Endothelial cell of umbilical vein (primary cell): ENCODE data around the gene VRK2. TPM values are rescaled to one million over a fixed set of nuclear protein-coding genes. Genes with fewer than 3 reads are reported as not detected.

Source experiments
- BruUV-seq: library from RNA; stranded (reverse); fragments of 400-500 nt; replicated peaks from 2 replicates; lab custom pipeline; 2021; lab: Mats Ljungman, UMichigan
- CTCF ChIA-PET: fragments of 300-600, 350-600 bp; sonication (Branson Sonifier 250); formaldehyde crosslinking; loops from one replicate; lab custom pipeline; 2021; ENCODE audit warnings: antibody characterized with exemption, inconsistent platforms; lab: Charles Lee
- POLR2A ChIA-PET: fragments of 300-600, 350-600 bp; sonication (Branson Sonifier 250); formaldehyde crosslinking; loops from one replicate; lab custom pipeline; 2021; ENCODE audit warnings: antibody characterized with exemption, inconsistent platforms; lab: Charles Lee
- DNase-seq: peaks from one replicate; pipeline ENCODE4 v3.0.0-alpha.2; 2011; ENCODE audit warnings: low read depth, low spot score
- FAIRE-seq: peaks from 2 replicates; lab custom pipeline; 2011; peaks lifted over from hg19 to GRCh38; lab: Jason Lieb, UNC
- H2AFZ ChIP-seq: 2 replicates; pipeline ENCODE4 v1.6.0; 2012; ENCODE audit warnings: low read depth, low read length, control low read depth, inconsistent platforms
- H3K27ac ChIP-seq: 2 replicates; pipeline ENCODE4 v1.5.1; 2011; ENCODE audit warnings: low read depth, mild to moderate bottlenecking, control low read depth, low read length, moderate library complexity; ENCODE audit not compliant: insufficient read depth
- H3K27me3 ChIP-seq, 2 experiments: 2 replicates each; pipeline versions ENCODE4 v1.6.0 to v1.6.1; 2011; ENCODE audit warnings: low read length in 2 of 2, mixed read lengths in 1 of 2; ENCODE audit not compliant: control insufficient read depth in 2 of 2, insufficient read depth in 2 of 2
- H3K36me3 ChIP-seq, 2 experiments: 2 replicates in 1 of 2; 3 replicates in 1 of 2; pipeline ENCODE4 v1.5.1; 2011; ENCODE audit warnings: low read length in 2 of 2, mild to moderate bottlenecking in 1 of 2, moderate library complexity in 1 of 2; ENCODE audit not compliant: control insufficient read depth in 2 of 2, insufficient read depth in 2 of 2; ENCODE audit errors: extremely low read depth in 1 of 2
- H3K4me1 ChIP-seq: 3 replicates; pipeline ENCODE4 v1.5.1; 2011; ENCODE audit warnings: mild to moderate bottlenecking, low read length; ENCODE audit not compliant: control insufficient read depth, insufficient read depth; ENCODE audit errors: extremely low read depth
- H3K4me2 ChIP-seq: 2 replicates; pipeline ENCODE4 v1.6.1; 2011; ENCODE audit warnings: low read length, control low read depth, mixed read lengths; ENCODE audit not compliant: insufficient read depth
- H3K4me3 ChIP-seq, 3 experiments: fragments of 200-600 bp in 1 of 3; sonication (generic), shearing (Covaris generic) in 1 of 3; replicated peaks in 1 of 3; 2 replicates each; pipeline ENCODE4 v1.5.1; 2011 to 2016; ENCODE audit warnings: control low read depth in 3 of 3, low read length in 3 of 3, mild to moderate bottlenecking in 2 of 3, inconsistent platforms in 1 of 3, low read depth in 1 of 3, moderate library complexity in 1 of 3; ENCODE audit not compliant: insufficient read depth in 1 of 3
- H3K79me2 ChIP-seq: 2 replicates; pipeline ENCODE4 v1.6.0; 2012; ENCODE audit warnings: low read length, inconsistent platforms; ENCODE audit not compliant: control insufficient read depth, insufficient read depth
- H3K9ac ChIP-seq: replicated peaks from 2 replicates; pipeline ENCODE3; 2011; ENCODE audit warnings: low read length, control low read depth; ENCODE audit not compliant: insufficient read depth; ENCODE audit errors: extremely low read depth
- H3K9me1 ChIP-seq: replicated peaks from 3 replicates; pipeline ENCODE4 v1.6.0; 2011; ENCODE audit warnings: mild to moderate bottlenecking, low read length; ENCODE audit not compliant: control insufficient read depth, insufficient read depth; ENCODE audit errors: extremely low read depth
- H3K9me3 ChIP-seq: replicated peaks from 2 replicates; pipeline ENCODE4 v1.5.1; 2012; ENCODE audit warnings: low read length, inconsistent platforms; ENCODE audit not compliant: control insufficient read depth, insufficient read depth
- H4K20me1 ChIP-seq: replicated peaks from 2 replicates; pipeline ENCODE3; 2011; ENCODE audit warnings: mild to moderate bottlenecking, low read length; ENCODE audit not compliant: control insufficient read depth, insufficient read depth; ENCODE audit errors: extremely low read depth
- EZH2 ChIP-seq: IDR thresholded peaks from 2 replicates; pipeline ENCODE4 v1.6.1; 2012; ENCODE audit warnings: borderline replicate concordance, low read depth, mild to moderate bottlenecking, moderate library complexity, low read length, inconsistent platforms; ENCODE audit not compliant: severe bottlenecking
- FOS ChIP-seq: IDR thresholded peaks from 2 replicates; pipeline ENCODE4 v1.6.1; 2011; ENCODE audit warnings: mild to moderate bottlenecking, low read length, moderate library complexity, borderline replicate concordance; ENCODE audit not compliant: insufficient read depth
- GATA2 ChIP-seq: IDR thresholded peaks from 2 replicates; pipeline ENCODE4 v1.7.0; 2011; ENCODE audit warnings: low read depth, mild to moderate bottlenecking, moderate library complexity, mixed read lengths, low read length; ENCODE audit not compliant: insufficient read length, insufficient read depth
- JUN ChIP-seq: IDR thresholded peaks from 2 replicates; pipeline ENCODE4 v1.6.1; 2011; ENCODE audit warnings: borderline replicate concordance, low read depth; ENCODE audit not compliant: insufficient read length, insufficient read depth
- MAX ChIP-seq: IDR thresholded peaks from 2 replicates; pipeline ENCODE4 v1.6.1; 2011; ENCODE audit not compliant: insufficient read depth, insufficient read length
- MYC ChIP-seq: IDR thresholded peaks from one replicate; pipeline ENCODE4 v1.6.1; 2011; ENCODE audit warnings: mild to moderate bottlenecking, low read depth, low read length
- POLR2A ChIP-seq: IDR thresholded peaks from 2 replicates; pipeline ENCODE4 v1.6.1; 2012; ENCODE audit warnings: low read depth, mild to moderate bottlenecking, control low read depth, low read length
- POLR2AphosphoS5 ChIP-seq: IDR thresholded peaks from 2 replicates; pipeline ENCODE4 v1.6.1; 2012; ENCODE audit warnings: low read depth, mild to moderate bottlenecking, control low read depth, low read length, moderate library complexity; ENCODE audit not compliant: insufficient read depth
- dilution Hi-C: fragments of 300-500 bp; cut with MboI; formaldehyde crosslinking; loops from one replicate; pipeline ENCODE4 v1.15.0; 2019; ENCODE audit warnings: low sequenced_read_pairs; ENCODE audit not compliant: extremely low pct_ligation_motif_present
- intact Hi-C: fragments of 100-400 bp; cut with micrococcal nuclease; formaldehyde crosslinking; loops from one replicate; pipeline ENCODE4 v1.10.0; 2022
- polyA plus RNA-seq, 4 experiments: library from polyadenylated mRNA; depleted of rRNA in 3 of 4; stranded (reverse) in 3 of 4; unstranded in 1 of 4; fragments of >200 nt; gene quantifications; 2 replicates each; pipeline versions ENCODE4 v1.2.1 to v1.2.3, GENCODE V29; 2011 to 2012; ENCODE audit warnings: missing spikeins in 1 of 4
- total RNA-seq: library from RNA; stranded (reverse); gene quantifications from 2 replicates; pipeline ENCODE4 v1.2.3, GENCODE V29; 2021
- TF ChIP-seq, protein P1 (sequence below), 2 donors: IDR thresholded peaks; 1 replicate in 1 of 2; 2 replicates in 1 of 2; pipeline ENCODE4 v1.5.1; 2011; ENCODE audit warnings: low read length in 2 of 2, mild to moderate bottlenecking in 2 of 2, moderate library complexity in 2 of 2, control low read depth in 1 of 2, inconsistent platforms in 1 of 2, low read depth in 1 of 2; ENCODE audit not compliant: insufficient read depth in 1 of 2; ENCODE audit errors: extremely low read depth in 1 of 2

The VRK2 gene
- total and polyA plus RNA-seq, 2 donors (not counting 3 experiments of a cell fraction or from before 2014, with no cell fraction given) = 11.2 to 35.2 TPM

DNA sequence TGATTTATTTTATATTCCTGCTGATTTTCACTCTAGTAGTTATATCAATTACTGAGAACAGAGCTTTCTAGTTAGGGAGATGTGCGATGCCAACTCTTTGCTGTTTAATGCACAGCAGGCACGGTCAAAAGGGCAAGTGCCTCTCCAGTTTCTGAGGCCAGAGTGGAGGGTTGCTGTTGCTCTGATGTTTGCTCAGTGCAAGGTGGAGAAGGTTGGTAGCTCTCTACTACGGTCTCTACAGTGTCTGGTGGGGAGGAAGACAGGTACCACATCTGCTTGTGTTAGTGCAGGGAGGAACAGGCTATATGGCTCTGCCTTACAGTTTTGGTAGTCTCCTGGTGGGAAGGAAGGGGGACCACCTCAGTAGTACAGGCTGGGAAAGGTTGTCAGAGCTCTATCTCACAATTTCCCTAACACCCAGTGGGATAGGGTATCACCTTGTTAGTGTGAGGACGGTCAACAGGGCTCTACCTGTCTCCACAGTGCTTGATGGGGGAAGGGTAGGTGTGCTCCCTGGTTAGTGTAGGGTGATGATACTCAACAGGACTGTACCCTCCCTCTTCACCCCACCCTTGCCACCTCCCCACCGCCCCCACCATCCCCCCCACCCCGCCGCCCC lies 108.7 kb downstream of the VRK2 start:
- no peak overlapping the region for H3K27ac ChIP-seq
- H3K36me3 ChIP-seq = peaks cover 1 to 4% of the 10 kb centered on the region in 2 experiments
- BruUV-seq = no TSS peak
- DNase-seq (no peak), FAIRE-seq (no peak)
- POLR2A ChIA-PET = interaction anchor here (0.7 kb wide), 1 partner anchor 50 kb away, joined by 3 read pairs; no protein-coding TSS in a partner anchor
- peaks cover 4% of the 10 kb centered on the region for H3K79me2 ChIP-seq
- no peak overlapping the region for H3K4me3 ChIP-seq
- no peak overlapping the region for H3K4me2 ChIP-seq
- no peaks in the 10 kb centered on the region for H3K9me1 ChIP-seq
- no peaks in the 10 kb centered on the region for H3K4me1 ChIP-seq
- intact Hi-C loops (no loop called here), dilution Hi-C loops (no loop called here)
- no peaks in the 10 kb centered on the region for H3K9me3 ChIP-seq
- no peaks in the 10 kb centered on the region for H4K20me1 ChIP-seq
- CTCF ChIA-PET = interaction anchor here (0.7 to 1.2 kb wide), 2 partner anchors 10 to 1820 kb away, joined by 3 read pairs; no protein-coding TSS in a partner anchor
- no peak overlapping the region for H3K9ac ChIP-seq
- no peak overlapping the region for H2AFZ ChIP-seq
- no peaks in the 10 kb centered on the region for H3K27me3 ChIP-seq
- TF ChIP-seq POLR2AphosphoS5 = no peak
- TF ChIP-seq, protein P1, sequence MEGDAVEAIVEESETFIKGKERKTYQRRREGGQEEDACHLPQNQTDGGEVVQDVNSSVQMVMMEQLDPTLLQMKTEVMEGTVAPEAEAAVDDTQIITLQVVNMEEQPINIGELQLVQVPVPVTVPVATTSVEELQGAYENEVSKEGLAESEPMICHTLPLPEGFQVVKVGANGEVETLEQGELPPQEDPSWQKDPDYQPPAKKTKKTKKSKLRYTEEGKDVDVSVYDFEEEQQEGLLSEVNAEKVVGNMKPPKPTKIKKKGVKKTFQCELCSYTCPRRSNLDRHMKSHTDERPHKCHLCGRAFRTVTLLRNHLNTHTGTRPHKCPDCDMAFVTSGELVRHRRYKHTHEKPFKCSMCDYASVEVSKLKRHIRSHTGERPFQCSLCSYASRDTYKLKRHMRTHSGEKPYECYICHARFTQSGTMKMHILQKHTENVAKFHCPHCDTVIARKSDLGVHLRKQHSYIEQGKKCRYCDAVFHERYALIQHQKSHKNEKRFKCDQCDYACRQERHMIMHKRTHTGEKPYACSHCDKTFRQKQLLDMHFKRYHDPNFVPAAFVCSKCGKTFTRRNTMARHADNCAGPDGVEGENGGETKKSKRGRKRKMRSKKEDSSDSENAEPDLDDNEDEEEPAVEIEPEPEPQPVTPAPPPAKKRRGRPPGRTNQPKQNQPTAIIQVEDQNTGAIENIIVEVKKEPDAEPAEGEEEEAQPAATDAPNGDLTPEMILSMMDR (IDR thresholded peaks at IDR 0.05; ENCODE audit: extremely low read depth in 1 of 2, insufficient read depth in 1 of 2, low read depth in 1 of 2, low read length in 2 of 2) = no peak
- TF ChIP-seq FOS = no peak
- no peak for TF ChIP-seq JUN
- TF ChIP-seq MYC = no peak
- no peak for TF ChIP-seq POLR2A
- no peak for TF ChIP-seq MAX
- TF ChIP-seq EZH2 = no peak
- TF ChIP-seq GATA2 = no peak
